Peyer's patch (tissue), 4 donors: ENCODE measurements around the gene MYBPH.

ENCODE experiments used
- CTCF ChIP-seq, 6 experiments: fragments of 450-650 bp in 4 of 6; fragments of 200-600 bp in 2 of 6; sonication (generic) in 1 of 6; IDR thresholded peaks; one replicate each; pipeline ENCODE4 v1.5.1; 2017 to 2019; ENCODE audit warnings: antibody characterized with exemption in 6 of 6, mild to moderate bottlenecking in 3 of 6, moderate library complexity in 1 of 6
- POLR2A ChIP-seq, 2 donors: fragments of 450-650 bp; IDR thresholded peaks; one replicate each; pipeline ENCODE4 v1.5.1; 2017; ENCODE audit warnings: antibody characterized with exemption in 2 of 2, mild to moderate bottlenecking in 2 of 2, moderate library complexity in 2 of 2

- TF ChIP-seq POLR2A (IDR thresholded peaks at IDR 0.05), result no peak
- TF ChIP-seq CTCF (IDR thresholded peaks at IDR 0.05), result no peak
These were observed 5.1 kb upstream of the MYBPH start for GRCh38 chr1:203180611-203181330.
